ENCODE data around the gene DOLPP1.
"Not testable (repeated sequence)": the region's sequence is repeated elsewhere in the genome, so short reads cannot be mapped to it uniquely, and the experiment has no call there.

DOLPP1 gene

DNA sequence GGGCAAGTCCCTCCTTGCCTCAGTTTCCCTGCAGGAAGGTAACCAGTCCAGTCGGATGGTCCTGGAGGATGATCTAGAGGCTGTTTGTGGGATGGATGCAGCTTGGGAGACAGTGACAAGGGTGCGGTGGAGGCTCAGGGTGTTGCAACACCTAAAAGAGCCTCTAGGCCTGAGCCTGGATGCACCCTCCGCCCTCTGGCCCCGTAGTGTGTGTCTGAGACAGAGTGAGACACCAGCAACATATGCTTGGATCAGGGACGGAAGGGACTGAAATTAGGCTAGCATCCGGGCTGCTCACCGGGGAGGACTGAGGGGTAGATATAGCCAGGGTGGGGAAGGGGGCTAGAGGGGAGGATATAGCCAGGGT, 28.6 kb downstream of the DOLPP1 start:
- Mint-ChIP-seq H3K27ac (no peak overlapping the region), H3K27me3 (ENCODE audit: low read depth, poor library complexity) (peaks cover 22% of the 10 kb centered on the region), H3K9me3 (no peaks in the 10 kb centered on the region), H3K4me3 (peak overlapping the region; percentile 95), H3K4me1 (peaks cover 46% of the 10 kb centered on the region), H3K36me3 (ENCODE audit: low read depth) (no peaks in the 10 kb centered on the region)
- DNase-seq: no peak
- TF ChIP-seq, protein P1, sequence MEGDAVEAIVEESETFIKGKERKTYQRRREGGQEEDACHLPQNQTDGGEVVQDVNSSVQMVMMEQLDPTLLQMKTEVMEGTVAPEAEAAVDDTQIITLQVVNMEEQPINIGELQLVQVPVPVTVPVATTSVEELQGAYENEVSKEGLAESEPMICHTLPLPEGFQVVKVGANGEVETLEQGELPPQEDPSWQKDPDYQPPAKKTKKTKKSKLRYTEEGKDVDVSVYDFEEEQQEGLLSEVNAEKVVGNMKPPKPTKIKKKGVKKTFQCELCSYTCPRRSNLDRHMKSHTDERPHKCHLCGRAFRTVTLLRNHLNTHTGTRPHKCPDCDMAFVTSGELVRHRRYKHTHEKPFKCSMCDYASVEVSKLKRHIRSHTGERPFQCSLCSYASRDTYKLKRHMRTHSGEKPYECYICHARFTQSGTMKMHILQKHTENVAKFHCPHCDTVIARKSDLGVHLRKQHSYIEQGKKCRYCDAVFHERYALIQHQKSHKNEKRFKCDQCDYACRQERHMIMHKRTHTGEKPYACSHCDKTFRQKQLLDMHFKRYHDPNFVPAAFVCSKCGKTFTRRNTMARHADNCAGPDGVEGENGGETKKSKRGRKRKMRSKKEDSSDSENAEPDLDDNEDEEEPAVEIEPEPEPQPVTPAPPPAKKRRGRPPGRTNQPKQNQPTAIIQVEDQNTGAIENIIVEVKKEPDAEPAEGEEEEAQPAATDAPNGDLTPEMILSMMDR (IDR thresholded peaks at IDR 0.05): no peak

DNA sequence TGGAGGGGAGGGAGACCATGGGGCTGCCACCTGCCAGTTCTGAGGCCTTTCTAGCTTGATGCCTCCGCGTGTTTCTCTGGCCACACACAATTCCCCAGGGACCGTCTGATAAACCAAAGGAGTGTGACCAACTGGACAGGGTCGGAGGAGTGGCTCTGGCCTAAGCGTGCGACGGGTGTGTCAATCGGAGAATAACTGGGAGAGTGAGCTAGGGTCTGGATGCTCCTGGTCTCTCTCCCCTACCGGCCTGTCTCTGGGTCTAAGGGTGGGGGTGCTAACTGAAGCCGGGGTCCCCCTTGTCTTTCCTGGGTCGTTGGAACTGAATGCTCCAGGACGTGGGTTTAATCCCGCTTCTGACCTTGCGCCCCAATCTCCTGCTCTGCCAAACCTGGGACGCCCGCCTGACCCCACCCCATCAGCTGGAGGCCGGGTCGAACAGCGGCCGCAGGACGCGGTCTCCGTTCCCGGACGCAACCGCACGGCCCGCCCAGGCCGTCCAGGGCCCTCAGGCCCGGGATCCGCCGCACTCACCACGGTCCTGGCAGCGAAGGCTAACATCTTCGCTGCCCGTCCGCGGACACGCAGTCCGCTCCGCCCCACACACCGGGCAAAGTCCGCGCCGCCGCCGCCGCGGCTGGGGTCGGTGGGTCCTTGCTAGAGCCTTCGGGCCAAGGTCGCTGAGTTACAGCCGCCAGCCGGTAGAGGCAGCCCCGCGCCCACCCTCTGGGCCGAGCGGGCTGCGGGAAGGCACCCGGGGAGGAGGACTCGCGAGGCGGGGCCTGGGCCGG, 29.2 kb downstream of the DOLPP1 start:
- TF ChIP-seq, protein P1 (IDR thresholded peaks at IDR 0.05): no peak
- H3K9me3 Mint-ChIP-seq: no peaks in the 10 kb centered on the region
- H3K4me1 Mint-ChIP-seq: peaks cover 52% of the 10 kb centered on the region
- H3K27me3 Mint-ChIP-seq (ENCODE audit: low read depth, poor library complexity): peaks cover 22% of the 10 kb centered on the region
- H3K4me3 Mint-ChIP-seq: peak overlapping the region; percentile 95
- H3K36me3 Mint-ChIP-seq (ENCODE audit: low read depth): no peaks in the 10 kb centered on the region
- no peak overlapping the region for H3K27ac Mint-ChIP-seq
- peak; percentile 37 for DNase-seq

DNA sequence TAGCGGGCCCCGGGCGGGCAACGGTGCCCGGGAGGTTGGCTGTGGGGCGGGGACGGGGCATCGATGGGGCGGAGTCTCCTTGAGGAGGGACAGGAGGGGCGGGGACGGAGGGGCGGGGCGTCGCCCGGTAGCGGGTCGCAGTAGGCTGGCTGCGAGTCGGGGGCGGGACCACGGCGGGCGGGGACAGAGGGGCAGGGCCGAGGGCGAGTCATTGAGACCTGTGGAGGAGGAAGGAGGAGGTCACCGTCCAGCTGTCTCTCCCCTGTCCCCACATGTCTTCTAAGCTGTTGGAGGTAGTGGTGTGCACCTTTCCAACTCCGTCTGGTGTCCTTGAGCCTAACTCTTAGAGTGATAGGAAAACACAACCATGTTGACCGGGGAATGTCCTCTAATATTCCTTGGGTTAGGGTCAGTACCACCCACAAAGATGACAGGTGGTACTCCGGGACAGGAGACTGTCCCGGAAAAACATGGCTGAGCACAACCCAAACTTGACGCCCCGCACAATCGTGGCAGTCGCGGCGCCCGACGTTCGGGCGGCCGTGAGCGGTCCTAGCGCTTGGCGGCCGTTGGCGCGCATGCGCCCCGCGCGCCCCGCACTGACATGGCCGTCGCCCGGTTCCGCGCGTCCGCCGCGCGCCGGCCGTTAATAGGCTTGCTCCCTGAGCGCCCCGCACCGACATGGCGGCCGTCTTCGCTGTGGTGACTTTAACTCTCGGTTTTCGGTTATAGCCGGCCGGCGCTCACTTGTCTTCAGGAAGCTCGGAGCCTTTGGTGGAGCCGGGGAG, 30.0 kb downstream of the DOLPP1 start, which contains the start of the genes CRAT and PTPA:
CRAT (minus strand) TSS at position 54 of the 788 bp plus-strand sequence. CDS start 284 bp downstream, outside the sequence.
PTPA (plus strand) TSS at position 676 of the 788 bp plus-strand sequence. CDS start 186 bp downstream, outside the sequence.
- peaks cover 56% of the 10 kb centered on the region for H3K4me1 Mint-ChIP-seq
- H3K9me3 Mint-ChIP-seq: no peaks in the 10 kb centered on the region
- TF ChIP-seq, protein P1 (IDR thresholded peaks at IDR 0.05): no peak
- peak within 1 kb of the TSS; percentile 96 for H3K27ac Mint-ChIP-seq
- H3K4me3 Mint-ChIP-seq: peak within 1 kb of the TSS; percentile 95
- no peaks in the 10 kb centered on the region for H3K36me3 Mint-ChIP-seq (ENCODE audit: low read depth)
- peak; percentile 98 for DNase-seq
- H3K27me3 Mint-ChIP-seq (ENCODE audit: low read depth, poor library complexity): peaks cover 22% of the 10 kb centered on the region

DNA sequence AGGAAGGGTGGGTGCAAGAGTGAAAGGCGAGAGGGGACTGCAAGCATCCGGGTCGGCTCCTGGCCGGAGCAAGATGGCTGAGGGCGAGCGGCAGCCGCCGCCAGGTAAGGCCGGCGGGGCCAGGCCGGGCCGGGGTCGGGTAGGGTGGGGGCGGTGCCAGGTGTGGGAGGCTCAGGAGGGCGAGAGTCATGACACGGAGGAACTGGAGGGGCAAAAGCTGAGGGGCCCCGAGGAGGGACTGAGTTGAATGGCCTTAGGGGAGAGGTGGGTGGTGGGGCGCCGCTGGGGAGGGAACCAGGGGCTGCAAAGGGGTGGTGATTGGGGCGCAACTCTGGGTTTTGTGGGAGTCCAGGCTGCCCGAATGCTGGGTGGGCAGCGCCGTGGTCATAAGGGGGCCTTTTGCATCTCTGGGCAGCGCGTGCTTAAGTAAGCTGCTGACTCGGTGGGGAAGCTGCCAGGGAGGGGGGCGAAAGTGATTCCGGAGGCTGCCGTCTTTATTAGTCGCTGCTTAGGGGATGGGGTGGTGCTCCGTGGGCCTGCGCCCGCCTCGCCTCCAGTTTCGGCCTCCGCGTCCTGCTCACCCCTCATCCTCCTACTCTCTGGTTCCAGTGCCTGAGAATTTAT, 30.7 kb downstream of the DOLPP1 start:
- peak; percentile 44 for DNase-seq
- H3K9me3 Mint-ChIP-seq: no peaks in the 10 kb centered on the region

DNA sequence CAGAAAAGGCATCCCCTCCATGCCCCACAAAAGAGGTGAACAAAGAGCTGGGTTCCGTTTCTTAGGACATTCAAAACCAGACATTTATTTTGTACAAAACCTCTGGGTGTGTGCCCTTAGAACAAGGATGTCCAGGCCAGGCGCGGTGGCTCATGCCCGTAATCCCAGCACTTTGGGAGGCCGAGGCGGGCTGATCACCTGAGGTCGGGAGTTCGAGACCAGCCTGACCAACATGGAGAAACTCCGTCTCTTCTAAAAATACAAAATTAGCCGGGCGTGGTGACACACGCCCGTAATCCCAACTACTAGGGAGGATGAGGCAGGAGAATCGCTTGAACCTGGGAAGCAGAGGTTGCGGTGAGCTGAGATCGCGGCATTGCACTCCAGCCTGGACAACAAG, 31.6 kb downstream of the DOLPP1 start:
- not testable (repeated sequence) for H3K36me3 Mint-ChIP-seq (ENCODE audit: low read depth); DNase-seq; H3K9me3 Mint-ChIP-seq
- Mint-ChIP-seq H3K27me3 (ENCODE audit: low read depth, poor library complexity) (peaks cover 19% of the 10 kb centered on the region), H3K27ac (peak overlapping the region; percentile 94), H3K4me1 (peaks cover 49% of the 10 kb centered on the region), H3K4me3 (peak overlapping the region; percentile 95)

More for the DNA sequence above, 30.7 kb downstream of the DOLPP1 start:
- Mint-ChIP-seq H3K27ac (peak overlapping the region; percentile 94), H3K36me3 (ENCODE audit: low read depth) (no peaks in the 10 kb centered on the region), H3K4me1 (peaks cover 54% of the 10 kb centered on the region), H3K4me3 (peak overlapping the region; percentile 95), H3K27me3 (ENCODE audit: low read depth, poor library complexity) (peaks cover 22% of the 10 kb centered on the region)
- TF ChIP-seq, protein P1 (IDR thresholded peaks at IDR 0.05): no peak
